Endothelial cell of umbilical vein (primary cell): ENCODE results near the gene SDCCAG8. TPM values are rescaled to one million over a fixed set of nuclear protein-coding genes. Genes with fewer than 3 reads are reported as not detected.

Source experiments
- BruUV-seq: library from RNA; stranded (reverse); fragments of 400-500 nt; replicated peaks from 2 replicates; lab custom pipeline; 2021; lab: Mats Ljungman, UMichigan
- CTCF ChIA-PET: fragments of 300-600, 350-600 bp; sonication (Branson Sonifier 250); formaldehyde crosslinking; loops from one replicate; lab custom pipeline; 2021; ENCODE audit warnings: antibody characterized with exemption, inconsistent platforms; lab: Charles Lee
- POLR2A ChIA-PET: fragments of 300-600, 350-600 bp; sonication (Branson Sonifier 250); formaldehyde crosslinking; loops from one replicate; lab custom pipeline; 2021; ENCODE audit warnings: antibody characterized with exemption, inconsistent platforms; lab: Charles Lee
- DNase-seq: peaks from one replicate; pipeline ENCODE4 v3.0.0-alpha.2; 2011; ENCODE audit warnings: low read depth, low spot score
- FAIRE-seq: peaks from 2 replicates; lab custom pipeline; 2011; peaks lifted over from hg19 to GRCh38; lab: Jason Lieb, UNC
- H2AFZ ChIP-seq: 2 replicates; pipeline ENCODE4 v1.6.0; 2012; ENCODE audit warnings: low read depth, low read length, control low read depth, inconsistent platforms
- H3K27ac ChIP-seq: 2 replicates; pipeline ENCODE4 v1.5.1; 2011; ENCODE audit warnings: low read depth, mild to moderate bottlenecking, control low read depth, low read length, moderate library complexity; ENCODE audit not compliant: insufficient read depth
- H3K27me3 ChIP-seq, 2 experiments: 2 replicates each; pipeline versions ENCODE4 v1.6.0 to v1.6.1; 2011; ENCODE audit warnings: low read length in 2 of 2, mixed read lengths in 1 of 2; ENCODE audit not compliant: control insufficient read depth in 2 of 2, insufficient read depth in 2 of 2
- H3K36me3 ChIP-seq, 2 experiments: 2 replicates in 1 of 2; 3 replicates in 1 of 2; pipeline ENCODE4 v1.5.1; 2011; ENCODE audit warnings: low read length in 2 of 2, mild to moderate bottlenecking in 1 of 2, moderate library complexity in 1 of 2; ENCODE audit not compliant: control insufficient read depth in 2 of 2, insufficient read depth in 2 of 2; ENCODE audit errors: extremely low read depth in 1 of 2
- H3K4me1 ChIP-seq: 3 replicates; pipeline ENCODE4 v1.5.1; 2011; ENCODE audit warnings: mild to moderate bottlenecking, low read length; ENCODE audit not compliant: control insufficient read depth, insufficient read depth; ENCODE audit errors: extremely low read depth
- H3K4me2 ChIP-seq: 2 replicates; pipeline ENCODE4 v1.6.1; 2011; ENCODE audit warnings: low read length, control low read depth, mixed read lengths; ENCODE audit not compliant: insufficient read depth
- H3K4me3 ChIP-seq, 3 experiments: fragments of 200-600 bp in 1 of 3; sonication (generic), shearing (Covaris generic) in 1 of 3; replicated peaks in 1 of 3; 2 replicates each; pipeline ENCODE4 v1.5.1; 2011 to 2016; ENCODE audit warnings: control low read depth in 3 of 3, low read length in 3 of 3, mild to moderate bottlenecking in 2 of 3, inconsistent platforms in 1 of 3, low read depth in 1 of 3, moderate library complexity in 1 of 3; ENCODE audit not compliant: insufficient read depth in 1 of 3
- H3K79me2 ChIP-seq: 2 replicates; pipeline ENCODE4 v1.6.0; 2012; ENCODE audit warnings: low read length, inconsistent platforms; ENCODE audit not compliant: control insufficient read depth, insufficient read depth
- H3K9ac ChIP-seq: replicated peaks from 2 replicates; pipeline ENCODE3; 2011; ENCODE audit warnings: low read length, control low read depth; ENCODE audit not compliant: insufficient read depth; ENCODE audit errors: extremely low read depth
- H3K9me1 ChIP-seq: replicated peaks from 3 replicates; pipeline ENCODE4 v1.6.0; 2011; ENCODE audit warnings: mild to moderate bottlenecking, low read length; ENCODE audit not compliant: control insufficient read depth, insufficient read depth; ENCODE audit errors: extremely low read depth
- H3K9me3 ChIP-seq: replicated peaks from 2 replicates; pipeline ENCODE4 v1.5.1; 2012; ENCODE audit warnings: low read length, inconsistent platforms; ENCODE audit not compliant: control insufficient read depth, insufficient read depth
- H4K20me1 ChIP-seq: replicated peaks from 2 replicates; pipeline ENCODE3; 2011; ENCODE audit warnings: mild to moderate bottlenecking, low read length; ENCODE audit not compliant: control insufficient read depth, insufficient read depth; ENCODE audit errors: extremely low read depth
- CTCF ChIP-seq, 2 donors: IDR thresholded peaks; 1 replicate in 1 of 2; 2 replicates in 1 of 2; pipeline ENCODE4 v1.5.1; 2011; ENCODE audit warnings: low read length in 2 of 2, mild to moderate bottlenecking in 2 of 2, moderate library complexity in 2 of 2, control low read depth in 1 of 2, inconsistent platforms in 1 of 2, low read depth in 1 of 2; ENCODE audit not compliant: insufficient read depth in 1 of 2; ENCODE audit errors: extremely low read depth in 1 of 2
- EZH2 ChIP-seq: IDR thresholded peaks from 2 replicates; pipeline ENCODE4 v1.6.1; 2012; ENCODE audit warnings: borderline replicate concordance, low read depth, mild to moderate bottlenecking, moderate library complexity, low read length, inconsistent platforms; ENCODE audit not compliant: severe bottlenecking
- FOS ChIP-seq: IDR thresholded peaks from 2 replicates; pipeline ENCODE4 v1.6.1; 2011; ENCODE audit warnings: mild to moderate bottlenecking, low read length, moderate library complexity, borderline replicate concordance; ENCODE audit not compliant: insufficient read depth
- GATA2 ChIP-seq: IDR thresholded peaks from 2 replicates; pipeline ENCODE4 v1.7.0; 2011; ENCODE audit warnings: low read depth, mild to moderate bottlenecking, moderate library complexity, mixed read lengths, low read length; ENCODE audit not compliant: insufficient read length, insufficient read depth
- JUN ChIP-seq: IDR thresholded peaks from 2 replicates; pipeline ENCODE4 v1.6.1; 2011; ENCODE audit warnings: borderline replicate concordance, low read depth; ENCODE audit not compliant: insufficient read length, insufficient read depth
- MAX ChIP-seq: IDR thresholded peaks from 2 replicates; pipeline ENCODE4 v1.6.1; 2011; ENCODE audit not compliant: insufficient read depth, insufficient read length
- MYC ChIP-seq: IDR thresholded peaks from one replicate; pipeline ENCODE4 v1.6.1; 2011; ENCODE audit warnings: mild to moderate bottlenecking, low read depth, low read length
- POLR2A ChIP-seq: IDR thresholded peaks from 2 replicates; pipeline ENCODE4 v1.6.1; 2012; ENCODE audit warnings: low read depth, mild to moderate bottlenecking, control low read depth, low read length
- POLR2AphosphoS5 ChIP-seq: IDR thresholded peaks from 2 replicates; pipeline ENCODE4 v1.6.1; 2012; ENCODE audit warnings: low read depth, mild to moderate bottlenecking, control low read depth, low read length, moderate library complexity; ENCODE audit not compliant: insufficient read depth
- dilution Hi-C: fragments of 300-500 bp; cut with MboI; formaldehyde crosslinking; loops from one replicate; pipeline ENCODE4 v1.15.0; 2019; ENCODE audit warnings: low sequenced_read_pairs; ENCODE audit not compliant: extremely low pct_ligation_motif_present
- intact Hi-C: fragments of 100-400 bp; cut with micrococcal nuclease; formaldehyde crosslinking; loops from one replicate; pipeline ENCODE4 v1.10.0; 2022
- polyA plus RNA-seq, 4 experiments: library from polyadenylated mRNA; depleted of rRNA in 3 of 4; stranded (reverse) in 3 of 4; unstranded in 1 of 4; fragments of >200 nt; gene quantifications; 2 replicates each; pipeline versions ENCODE4 v1.2.1 to v1.2.3, GENCODE V29; 2011 to 2012; ENCODE audit warnings: missing spikeins in 1 of 4
- total RNA-seq: library from RNA; stranded (reverse); gene quantifications from 2 replicates; pipeline ENCODE4 v1.2.3, GENCODE V29; 2021

The SDCCAG8 gene
- total and polyA plus RNA-seq, 2 donors (not counting 3 experiments of a cell fraction or from before 2014, with no cell fraction given) = 14.6 to 25.7 TPM

GRCh38 chr1:243258731-243259130 is 2.9 kb downstream of the SDCCAG8 start:
- Histone ChIP-seq H3K9me1 (no peaks in the 10 kb centered on the region), H3K9ac (no peak overlapping the region), H3K4me3 (no peak overlapping the region), H3K27ac (no peak overlapping the region), H2AFZ (no peak overlapping the region), H3K79me2 (peaks cover 82% of the 10 kb centered on the region), H3K36me3 (no peaks in the 10 kb centered on the region), H4K20me1 (no peaks in the 10 kb centered on the region), H3K27me3 (no peaks in the 10 kb centered on the region), H3K4me1 (peaks cover 29% of the 10 kb centered on the region), H3K4me2 (no peak overlapping the region), H3K9me3 (no peaks in the 10 kb centered on the region)
- no peak for TF ChIP-seq EZH2
- TF ChIP-seq GATA2 = no peak
- no peak for TF ChIP-seq POLR2A
- no peak for TF ChIP-seq MYC
- TF ChIP-seq JUN = no peak
- no peak for TF ChIP-seq CTCF (IDR thresholded peaks at IDR 0.05; ENCODE audit: extremely low read depth in 1 of 2, insufficient read depth in 1 of 2, low read depth in 1 of 2, low read length in 2 of 2)
- no peak for TF ChIP-seq POLR2AphosphoS5
- no peak for TF ChIP-seq MAX
- TF ChIP-seq FOS = no peak
- dilution Hi-C loops = no loop called here
- intact Hi-C loops = loop anchor here (10.0 kb wide), 1 partner anchor 84 kb away; no protein-coding TSS in a partner anchor
- FAIRE-seq (no peak), DNase-seq (no peak)
- POLR2A ChIA-PET = no interaction called here
- BruUV-seq = no TSS peak
- CTCF ChIA-PET = no interaction called here
